ENCODE results near the gene CEACAM6.

CEACAM6 gene

DNA sequence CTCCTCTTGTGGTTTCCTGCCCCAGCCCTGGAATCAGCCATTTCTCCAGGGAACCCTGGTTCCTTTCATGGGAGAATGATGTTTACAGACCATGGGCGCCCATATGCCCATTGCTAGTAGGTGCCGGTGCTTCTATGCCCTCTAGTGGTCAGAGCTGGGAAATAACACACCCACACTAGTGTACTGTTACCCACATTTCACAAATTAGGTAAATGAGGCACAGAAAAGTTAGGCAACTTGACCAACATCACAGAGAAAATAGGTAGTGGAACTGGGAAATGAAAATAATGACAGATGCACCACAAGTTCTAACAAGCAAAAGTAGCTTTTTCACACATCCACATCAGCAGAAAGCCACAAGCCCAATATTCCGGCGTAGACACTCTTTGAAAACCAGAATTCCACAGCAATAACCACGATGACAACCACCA is 39.7 kb downstream of the CEACAM6 start:
- peak in 8 of 56 donors; percentile 2 to 41 (median 7) for DNase-seq

- no peak for DNase-seq
Observed at GRCh38 chr19:41796362-41796761, 41.0 kb downstream of the CEACAM6 start, which contains the start of gene CEACAM3. Gene CEACAM3 (plus strand): TSS chr19:41796587. CDS start chr19:41796678, 91 bp downstream.

- DNase-seq = no peak
Observed at GRCh38 chr19:41796901-41797300, 41.6 kb downstream of the CEACAM6 start.

DNA sequence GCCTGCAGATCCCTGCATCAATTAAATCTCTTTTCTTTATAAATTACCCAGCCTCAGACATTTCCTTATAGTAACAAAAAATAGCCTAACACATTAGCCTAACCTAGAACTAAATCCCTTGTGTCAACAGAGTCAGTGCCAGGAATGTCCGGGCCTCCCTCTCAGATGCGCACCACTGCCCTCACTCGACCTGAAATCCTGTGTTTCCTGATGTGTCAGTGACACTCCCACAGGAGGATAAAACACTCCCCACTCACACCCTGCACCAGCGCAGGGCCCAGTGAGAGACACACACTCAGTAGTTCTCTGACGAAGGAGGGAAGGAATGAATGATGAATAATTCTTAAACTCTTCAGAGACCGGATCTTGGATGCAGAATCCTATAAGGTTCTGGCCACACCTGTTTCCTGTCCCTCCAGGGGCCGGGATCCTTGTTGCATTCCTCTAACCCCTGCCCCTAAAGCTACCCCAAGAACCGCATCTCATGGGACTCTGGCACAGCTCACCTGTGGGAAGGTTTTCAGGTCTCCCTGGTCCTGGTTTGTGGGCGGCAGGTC is 44.2 kb downstream of the CEACAM6 start:
- no peak for DNase-seq

- DNase-seq = no peak
Observed at GRCh38 chr19:41801031-41801430, 45.7 kb downstream of the CEACAM6 start.

GRCh38 chr19:41801792-41802211 is 46.5 kb downstream of the CEACAM6 start:
- DNase-seq = no peak

GRCh38 chr19:41802770-41803169 is 47.4 kb downstream of the CEACAM6 start:
- no peak for DNase-seq

- no peak for DNase-seq
Observed at GRCh38 chr19:41804336-41804735, 49.0 kb downstream of the CEACAM6 start.

GRCh38 chr19:41807176-41807575 is 51.8 kb downstream of the CEACAM6 start:
- DNase-seq = no peak

- DNase-seq = no peak
Observed at GRCh38 chr19:41808663-41809566, 53.6 kb downstream of the CEACAM6 start.

DNA sequence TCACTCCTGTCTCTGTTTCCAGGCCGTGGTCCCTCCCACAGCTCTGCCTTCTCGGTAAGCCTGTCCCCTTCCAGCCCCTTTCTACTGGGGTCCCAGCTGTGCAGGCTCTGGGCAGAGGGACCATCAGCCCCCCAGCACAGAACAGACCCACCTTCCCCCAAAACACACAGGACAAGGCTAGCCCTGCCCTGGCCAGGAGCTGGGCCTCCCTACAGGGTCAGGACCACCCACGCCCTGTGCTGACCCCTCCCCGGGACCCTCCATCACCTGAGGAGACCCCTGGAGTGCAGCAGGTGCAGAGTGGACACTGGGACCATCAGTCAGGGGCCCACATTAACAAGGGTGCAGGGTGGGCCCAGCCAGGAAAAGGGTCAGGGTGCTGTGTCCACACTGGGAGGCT is 55.0 kb downstream of the CEACAM6 start:
- DNase-seq = no peak

DNA sequence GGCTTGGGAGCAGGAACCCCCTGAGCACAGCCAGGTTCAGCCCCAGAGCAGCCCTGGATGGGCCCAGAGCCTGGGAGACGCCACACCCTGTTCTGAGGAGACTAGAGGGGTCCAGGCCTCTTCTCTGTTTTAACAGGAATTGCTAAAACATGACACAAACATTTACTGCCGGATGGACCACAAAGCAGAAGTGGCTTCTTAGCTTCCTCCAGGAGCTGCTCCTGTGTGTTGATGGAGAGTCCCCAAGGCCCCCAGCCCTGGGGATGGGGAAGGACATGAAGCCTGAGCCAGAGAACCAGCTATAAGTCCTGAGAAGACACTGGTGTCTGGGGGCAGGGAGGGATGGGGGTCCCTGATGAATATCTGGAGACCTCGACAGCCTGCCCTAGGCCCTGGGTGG is 55.7 kb downstream of the CEACAM6 start:
- DNase-seq = peak in 13 of 56 donors; percentile 0 to 40 (median 11)

- no peak for DNase-seq
Observed at GRCh38 chr19:41811981-41812380, 56.7 kb downstream of the CEACAM6 start.

GRCh38 chr19:41813911-41814310 is 58.6 kb downstream of the CEACAM6 start:
- no peak for DNase-seq

DNA sequence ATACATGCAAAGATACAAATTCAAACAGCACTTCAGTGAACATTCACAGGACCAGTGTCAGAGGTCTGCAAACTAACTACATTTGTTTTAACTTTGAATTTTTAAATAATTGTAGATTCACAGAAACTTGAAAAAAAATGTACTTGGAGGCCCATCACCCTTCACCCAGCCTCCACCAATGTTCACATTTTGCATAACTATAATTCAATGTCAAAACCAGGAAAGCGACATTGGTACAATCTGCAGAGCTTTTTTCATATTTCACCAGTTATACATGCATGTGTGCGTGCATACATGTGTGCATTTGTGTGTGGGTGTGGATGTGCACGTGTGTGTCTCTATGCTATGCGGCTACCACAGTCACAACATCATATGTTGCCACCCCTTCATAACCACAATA is 60.0 kb downstream of the CEACAM6 start:
- no peak for DNase-seq

GRCh38 chr19:41816761-41817160 is 61.4 kb downstream of the CEACAM6 start:
- no peak for DNase-seq

DNA sequence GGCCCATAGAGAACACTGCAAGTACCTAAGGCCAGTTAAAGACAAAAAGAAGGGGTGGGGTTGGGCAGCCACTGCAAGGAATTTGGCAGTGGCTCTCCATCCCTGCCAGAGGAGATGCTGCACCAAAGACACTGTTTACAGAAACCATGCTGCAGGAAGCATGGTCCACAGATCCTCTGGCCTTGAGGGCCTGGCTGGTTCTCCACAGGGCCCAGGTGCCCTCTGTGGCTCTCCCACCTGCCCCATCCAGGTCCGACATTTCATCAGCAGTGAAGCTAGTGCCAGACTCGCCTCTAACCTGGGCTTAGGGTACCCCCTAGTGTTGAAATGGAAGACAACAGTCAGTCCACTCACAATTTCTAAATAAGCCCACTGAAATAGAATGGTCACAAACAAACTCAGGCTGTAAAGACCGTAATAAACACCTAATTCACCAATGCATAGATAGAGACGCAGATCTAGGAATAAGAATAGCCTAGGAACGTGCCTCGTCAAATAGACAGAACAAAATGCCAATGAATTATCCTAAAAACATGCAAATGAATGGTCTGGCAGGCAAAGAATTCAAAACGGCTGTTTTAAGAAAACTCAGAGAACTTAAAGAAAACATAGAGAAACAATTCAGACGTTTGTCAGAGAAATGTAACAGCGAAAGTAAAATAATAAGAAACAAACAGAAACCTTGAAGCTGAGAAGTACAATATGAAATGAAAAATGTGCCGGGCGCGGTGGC is 65.8 kb downstream of the CEACAM6 start:
- DNase-seq = peak in 5 of 56 donors; percentile 2 to 14 (median 9)
